ENCODE measurements around the gene GRWD1. TPM values are rescaled to one million over a fixed set of nuclear protein-coding genes. Genes with fewer than 3 reads are reported as not detected.

Gene GRWD1
- total RNA-seq, 1 donor from 2014 or later, result 10.6 TPM

GRCh38 chr19:48499316-48500090 lies 53.7 kb downstream of the GRWD1 start:
- H3K79me2 ChIP-seq (ENCODE audit: low read depth), result no peaks in the 10 kb centered on the region
- H4K20me1 ChIP-seq (ENCODE audit: low read depth), result peaks cover 4% of the 10 kb centered on the region
- no peaks in the 10 kb centered on the region for H3K9me3 ChIP-seq (ENCODE audit: low read depth)
- Mint-ChIP-seq H3K27me3 (ENCODE audit: insufficient read depth, low read depth) (peaks cover 16% of the 10 kb centered on the region), H3K9me3 (no peaks in the 10 kb centered on the region), H3K4me1 (peaks cover 30% of the 10 kb centered on the region), H3K27ac (no peak overlapping the region), H3K36me3 (peaks cover 1% of the 10 kb centered on the region), H3K4me3 (no peak overlapping the region)
- DNase-seq (ENCODE audit: low spot score), result no peak
- H3K27me3 ChIP-seq, result peaks cover 10% of the 10 kb centered on the region
- H3K4me3 ChIP-seq, result no peak overlapping the region
- no peak overlapping the region for H2AFZ ChIP-seq (replicated peaks)
- H3K4me2 ChIP-seq, result no peak overlapping the region
- peaks cover 35% of the 10 kb centered on the region for H3F3A ChIP-seq (ENCODE audit: low read depth)
- no peak overlapping the region for H3K9ac ChIP-seq
- no peaks in the 10 kb centered on the region for H3K36me3 ChIP-seq
- H3K4me1 ChIP-seq, result peaks cover 10% of the 10 kb centered on the region
- TF ChIP-seq EZH2 (IDR thresholded peaks at IDR 0.05) (no peak), EZH2phosphoT487 (IDR thresholded peaks at IDR 0.05) (no peak)
- TF ChIP-seq, protein P1, sequence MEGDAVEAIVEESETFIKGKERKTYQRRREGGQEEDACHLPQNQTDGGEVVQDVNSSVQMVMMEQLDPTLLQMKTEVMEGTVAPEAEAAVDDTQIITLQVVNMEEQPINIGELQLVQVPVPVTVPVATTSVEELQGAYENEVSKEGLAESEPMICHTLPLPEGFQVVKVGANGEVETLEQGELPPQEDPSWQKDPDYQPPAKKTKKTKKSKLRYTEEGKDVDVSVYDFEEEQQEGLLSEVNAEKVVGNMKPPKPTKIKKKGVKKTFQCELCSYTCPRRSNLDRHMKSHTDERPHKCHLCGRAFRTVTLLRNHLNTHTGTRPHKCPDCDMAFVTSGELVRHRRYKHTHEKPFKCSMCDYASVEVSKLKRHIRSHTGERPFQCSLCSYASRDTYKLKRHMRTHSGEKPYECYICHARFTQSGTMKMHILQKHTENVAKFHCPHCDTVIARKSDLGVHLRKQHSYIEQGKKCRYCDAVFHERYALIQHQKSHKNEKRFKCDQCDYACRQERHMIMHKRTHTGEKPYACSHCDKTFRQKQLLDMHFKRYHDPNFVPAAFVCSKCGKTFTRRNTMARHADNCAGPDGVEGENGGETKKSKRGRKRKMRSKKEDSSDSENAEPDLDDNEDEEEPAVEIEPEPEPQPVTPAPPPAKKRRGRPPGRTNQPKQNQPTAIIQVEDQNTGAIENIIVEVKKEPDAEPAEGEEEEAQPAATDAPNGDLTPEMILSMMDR (IDR thresholded peaks at IDR 0.05), result no peak
- H3K27ac ChIP-seq, result no peak overlapping the region

DNA sequence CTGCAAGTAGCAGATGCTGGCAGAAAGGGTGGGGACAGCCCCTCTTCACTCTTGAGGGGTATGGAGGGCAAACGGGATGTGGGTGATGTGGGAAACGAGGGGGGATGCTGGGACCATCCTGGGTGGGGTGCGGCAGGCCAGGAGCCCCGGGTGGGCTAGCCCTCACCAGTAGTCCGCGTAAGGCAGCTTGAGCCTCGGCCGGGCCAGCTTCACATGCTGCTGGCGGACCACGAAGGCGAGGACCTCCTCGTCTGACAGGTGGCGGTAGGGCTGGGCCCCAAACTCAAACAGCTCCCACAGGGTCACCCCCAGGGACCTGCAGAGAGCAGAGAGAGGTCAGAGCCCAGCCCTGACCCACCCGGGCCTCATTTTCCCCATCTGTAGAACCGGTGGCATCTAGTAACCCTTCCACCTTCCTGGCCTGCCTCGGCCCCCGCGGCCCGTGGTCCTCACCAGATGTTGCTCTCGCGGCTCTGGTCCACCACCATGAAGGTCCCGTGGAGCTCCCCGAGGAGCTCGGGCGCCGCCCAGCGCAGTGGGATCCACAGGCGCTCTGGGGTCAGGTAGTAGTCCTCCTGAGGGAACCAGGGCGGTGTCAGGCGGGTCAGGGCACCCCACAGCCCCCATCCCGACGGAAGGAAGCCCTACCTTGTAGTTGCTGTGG lies 55.2 kb downstream of the GRWD1 start:
- Histone ChIP-seq H3F3A (ENCODE audit: low read depth) (peaks cover 28% of the 10 kb centered on the region), H3K79me2 (ENCODE audit: low read depth) (no peaks in the 10 kb centered on the region), H3K9ac (no peak overlapping the region), H3K4me3 (peak overlapping the region; percentile 52), H3K9me3 (ENCODE audit: low read depth) (no peaks in the 10 kb centered on the region), H2AFZ (replicated peaks) (no peak overlapping the region), H4K20me1 (ENCODE audit: low read depth) (peaks cover 4% of the 10 kb centered on the region), H3K36me3 (no peaks in the 10 kb centered on the region), H3K27ac (no peak overlapping the region), H3K4me2 (peak overlapping the region; percentile 85), H3K27me3 (no peaks in the 10 kb centered on the region), H3K4me1 (peaks cover 10% of the 10 kb centered on the region)
- Mint-ChIP-seq H3K4me1 (peaks cover 20% of the 10 kb centered on the region), H3K27me3 (ENCODE audit: insufficient read depth, low read depth) (peaks cover 14% of the 10 kb centered on the region), H3K4me3 (no peak overlapping the region), H3K27ac (no peak overlapping the region), H3K9me3 (no peaks in the 10 kb centered on the region), H3K36me3 (no peaks in the 10 kb centered on the region)
- TF ChIP-seq EZH2phosphoT487 (IDR thresholded peaks at IDR 0.05) (no peak), EZH2 (IDR thresholded peaks at IDR 0.05) (no peak)
- TF ChIP-seq, protein P1 (IDR thresholded peaks at IDR 0.05), result no peak
- DNase-seq (ENCODE audit: low spot score), result no peak

- Mint-ChIP-seq H3K9me3 (no peaks in the 10 kb centered on the region), H3K27me3 (ENCODE audit: insufficient read depth, low read depth) (peaks cover 16% of the 10 kb centered on the region), H3K27ac (no peak overlapping the region), H3K36me3 (no peaks in the 10 kb centered on the region), H3K4me1 (peaks cover 20% of the 10 kb centered on the region), H3K4me3 (peak overlapping the region; percentile 46)
- Histone ChIP-seq H3K4me2 (peak overlapping the region; percentile 97), H4K20me1 (ENCODE audit: low read depth) (peaks cover 4% of the 10 kb centered on the region), H3K27me3 (no peaks in the 10 kb centered on the region), H3K27ac (no peak overlapping the region), H3K36me3 (no peaks in the 10 kb centered on the region), H3F3A (ENCODE audit: low read depth) (peaks cover 28% of the 10 kb centered on the region), H3K4me1 (peaks cover 10% of the 10 kb centered on the region), H3K4me3 (peak overlapping the region; percentile 60), H3K9me3 (ENCODE audit: low read depth) (no peaks in the 10 kb centered on the region), H3K79me2 (ENCODE audit: low read depth) (no peaks in the 10 kb centered on the region), H2AFZ (replicated peaks) (no peak overlapping the region), H3K9ac (no peak overlapping the region)
- DNase-seq (ENCODE audit: low spot score), result peak; percentile 99
- TF ChIP-seq, protein P1 (IDR thresholded peaks at IDR 0.05), result no peak
- TF ChIP-seq EZH2 (IDR thresholded peaks at IDR 0.05) (no peak), EZH2phosphoT487 (IDR thresholded peaks at IDR 0.05) (no peak)
Observed at GRCh38 chr19:48501494-48502349, 55.9 kb downstream of the GRWD1 start.
